GM18505 (cell line): ENCODE data around the gene GOLGA6D.
"Not testable (repeated sequence)": the region's sequence is repeated elsewhere in the genome, so short reads cannot be mapped to it uniquely, and the experiment has no call there.

Source experiments
- ATAC-seq: cut with Tn5 transposase; IDR thresholded peaks from one replicate; pipeline ENCODE4 v1.9.1; 2021; ENCODE audit not compliant: unreplicated experiment
- POLR2A ChIP-seq: IDR thresholded peaks from 4 replicates; pipeline ENCODE4 v1.6.1; 2011; ENCODE audit warnings: borderline replicate concordance; ENCODE audit not compliant: insufficient read depth, insufficient read length; ENCODE audit errors: extremely low read depth

The GOLGA6D gene

DNA sequence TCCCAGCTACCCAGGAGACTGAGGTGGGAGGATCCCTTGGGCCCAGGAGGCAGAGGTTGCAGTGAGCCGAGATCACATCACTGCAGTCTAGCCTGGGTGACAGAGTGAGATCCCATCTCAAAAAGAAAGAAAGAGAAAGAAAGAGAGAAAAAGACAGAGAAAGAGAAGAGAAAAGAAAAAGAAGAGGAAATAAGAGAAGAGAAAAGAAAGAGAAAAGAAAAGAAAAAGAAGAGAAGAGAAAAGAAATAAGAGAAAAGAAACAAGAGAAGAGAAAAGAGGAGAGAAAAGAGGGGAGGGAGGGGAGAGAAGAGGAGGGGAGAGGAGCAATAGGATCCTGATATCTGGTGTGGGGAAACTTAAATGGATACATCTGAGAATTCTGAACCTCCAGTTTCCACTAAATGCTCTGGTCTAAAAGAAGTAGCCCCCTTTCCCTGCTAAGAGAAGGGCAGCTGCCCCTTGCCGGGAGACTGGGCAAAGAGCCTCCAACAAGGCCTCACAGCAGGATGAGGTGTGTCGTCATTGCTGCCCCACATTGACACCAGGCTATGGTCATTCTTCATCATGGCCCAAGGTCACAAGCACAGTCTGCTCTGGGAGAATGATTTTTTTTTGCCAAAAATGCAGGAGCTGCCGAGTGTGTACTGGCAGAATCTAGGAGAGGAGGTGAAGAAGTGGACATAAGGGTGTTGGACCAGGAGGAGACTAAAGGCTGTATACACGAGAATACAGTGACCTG is 32.1 kb downstream of the GOLGA6D start:
- TF ChIP-seq POLR2A, result no peak
- ATAC-seq, result no peak

DNA sequence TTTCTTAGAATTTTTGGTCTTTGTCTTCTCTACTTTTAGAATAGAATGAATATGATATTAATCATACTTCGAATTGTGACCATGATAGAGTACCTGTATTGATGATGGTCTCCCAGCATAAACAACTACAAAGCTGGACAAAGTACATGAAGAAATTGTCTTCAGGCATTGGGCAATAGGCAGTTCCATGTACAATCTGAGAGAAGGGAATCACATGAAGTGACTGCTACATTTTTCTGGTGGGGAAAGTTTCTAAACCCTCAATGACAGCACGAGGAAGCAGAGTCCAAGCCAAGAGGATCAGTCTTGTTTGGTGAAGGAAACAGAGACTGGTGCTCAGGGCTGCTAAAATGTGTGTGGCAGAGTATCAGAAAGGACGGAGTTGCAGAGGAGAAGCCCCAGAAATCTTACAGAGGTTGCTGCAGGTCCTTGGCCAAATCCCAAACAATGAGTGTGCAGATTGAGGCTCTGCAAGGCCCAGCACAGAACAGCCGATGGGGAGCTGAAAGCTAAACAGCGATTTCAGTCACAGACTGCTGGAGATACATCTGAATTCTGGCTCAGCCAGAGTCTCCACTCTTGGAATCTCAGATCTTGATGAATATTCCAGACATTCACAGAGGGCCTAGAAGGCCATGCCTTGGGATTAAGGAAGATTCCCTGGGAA is 36.7 kb downstream of the GOLGA6D start:
- not testable (repeated sequence) for ATAC-seq

DNA sequence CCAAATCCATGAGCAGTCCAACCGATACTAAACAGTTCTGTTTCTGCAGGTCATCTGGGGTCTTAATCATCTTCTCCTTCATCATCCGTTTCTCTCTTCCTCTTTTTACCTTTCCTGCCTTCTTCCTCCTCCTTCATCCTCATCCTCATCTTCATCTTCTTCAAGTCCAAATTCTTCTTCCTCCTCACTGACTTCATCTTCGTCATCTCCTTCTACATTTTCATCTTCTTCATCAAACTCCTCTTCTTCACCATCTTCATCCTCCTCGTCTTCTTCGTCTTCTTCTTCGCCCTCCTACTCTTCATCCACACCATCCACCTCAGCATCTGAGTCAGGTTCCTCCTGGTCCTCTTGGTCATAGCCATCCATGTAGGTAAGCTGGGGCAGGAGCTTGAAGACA is 39.1 kb downstream of the GOLGA6D start:
- no peak for TF ChIP-seq POLR2A
- ATAC-seq, result no peak

DNA sequence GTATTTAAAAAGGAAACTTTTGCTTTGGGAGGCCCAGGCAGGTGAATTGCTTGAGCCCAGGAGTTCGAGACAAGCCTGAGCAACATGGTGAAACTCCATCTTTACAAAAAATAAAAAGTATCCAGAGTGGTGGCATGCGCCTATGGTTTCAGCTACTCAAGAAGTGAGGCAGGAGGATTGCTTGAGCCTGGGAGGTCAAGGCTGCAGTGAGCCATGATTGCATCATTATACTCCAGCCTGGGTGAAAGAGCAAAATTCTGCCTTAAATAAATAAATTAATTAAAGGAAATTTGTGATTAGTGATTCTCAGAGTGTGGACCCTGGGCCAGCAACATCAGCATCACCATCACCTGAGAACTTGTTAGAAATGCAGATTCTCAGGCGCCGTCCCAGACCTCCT is 43.3 kb downstream of the GOLGA6D start:
- no peak for ATAC-seq
- no peak for TF ChIP-seq POLR2A

DNA sequence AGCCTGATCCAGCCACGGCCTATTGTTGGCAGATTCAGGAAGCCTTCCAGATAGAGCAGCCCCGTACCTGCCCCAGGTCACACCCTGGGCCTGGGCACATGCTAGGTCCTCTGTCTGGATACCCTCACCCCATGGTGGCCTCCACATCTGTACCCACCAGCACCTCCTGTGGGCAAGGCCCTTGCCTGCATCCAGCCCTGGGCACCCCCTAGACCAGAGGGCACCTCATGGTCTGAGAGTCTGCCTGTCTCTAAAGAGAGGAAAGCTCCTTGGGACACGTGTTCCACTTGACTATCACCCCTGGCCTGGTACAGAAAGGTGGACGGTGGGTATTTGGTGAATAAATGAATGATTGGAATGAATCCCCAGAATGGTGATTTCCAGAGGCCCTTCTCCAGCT is 44.4 kb downstream of the GOLGA6D start:
- ATAC-seq, result no peak
- no peak for TF ChIP-seq POLR2A

DNA sequence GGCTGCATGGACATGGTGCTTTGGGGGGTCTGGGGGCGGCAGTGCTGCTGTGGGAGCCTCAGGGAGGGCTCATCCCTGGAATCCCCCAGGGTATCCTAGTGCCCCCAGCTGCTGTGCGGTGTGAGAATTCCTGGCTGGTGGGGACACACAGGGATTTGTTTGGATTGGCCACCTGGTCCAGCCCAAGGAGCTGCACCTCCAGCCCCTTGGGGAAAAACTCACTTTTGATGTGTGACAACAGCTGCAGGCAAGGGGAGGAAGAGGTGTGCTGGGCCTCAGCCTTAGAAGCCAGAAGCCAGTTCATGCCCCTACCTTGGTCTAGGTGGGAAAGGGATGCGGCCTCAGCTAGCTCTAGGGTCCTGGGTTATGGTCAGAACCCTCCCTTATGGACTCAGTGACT is 44.9 kb downstream of the GOLGA6D start:
- no peak for ATAC-seq
- TF ChIP-seq POLR2A, result no peak

DNA sequence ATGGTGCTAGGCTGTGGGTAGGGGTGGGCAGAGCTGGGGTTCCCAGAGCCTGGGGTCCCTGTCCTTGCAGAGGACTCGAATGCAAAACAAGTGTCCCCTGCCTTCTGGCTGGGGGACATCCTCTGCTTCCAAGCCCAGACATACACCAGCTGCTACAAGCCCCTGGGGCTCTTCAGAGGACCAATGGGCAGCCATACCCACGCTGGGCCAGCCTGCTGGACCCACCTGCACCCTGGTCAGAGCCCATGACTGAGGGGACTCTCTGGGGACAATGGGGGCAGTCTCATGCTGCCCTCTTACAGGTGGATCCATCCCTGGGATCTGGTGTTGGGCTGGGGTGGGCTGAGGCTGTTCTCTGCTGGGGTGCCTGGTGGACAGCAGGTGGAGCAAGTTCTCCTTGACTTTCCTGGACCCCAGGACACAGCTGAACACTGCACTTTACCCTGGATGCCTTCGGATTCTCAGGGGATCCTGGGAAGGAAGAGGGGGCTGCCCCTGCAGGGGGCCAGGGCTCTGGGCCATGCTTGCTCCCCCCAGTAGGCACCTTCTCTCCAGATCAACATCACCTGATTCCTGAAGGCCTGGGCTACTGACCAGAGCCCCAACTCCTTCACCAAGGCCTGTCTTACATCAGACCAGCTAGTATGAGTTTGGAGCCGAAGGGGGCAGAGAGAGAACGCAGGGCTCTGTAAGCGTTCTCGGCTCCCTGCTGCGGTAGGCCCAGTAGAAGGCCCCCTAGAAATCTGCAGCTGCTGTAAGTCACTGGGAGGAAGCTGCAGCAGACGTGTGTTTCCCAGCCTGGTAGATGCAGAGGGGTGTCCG is 46.1 kb downstream of the GOLGA6D start:
- ATAC-seq, result no peak
- TF ChIP-seq POLR2A, result no peak

DNA sequence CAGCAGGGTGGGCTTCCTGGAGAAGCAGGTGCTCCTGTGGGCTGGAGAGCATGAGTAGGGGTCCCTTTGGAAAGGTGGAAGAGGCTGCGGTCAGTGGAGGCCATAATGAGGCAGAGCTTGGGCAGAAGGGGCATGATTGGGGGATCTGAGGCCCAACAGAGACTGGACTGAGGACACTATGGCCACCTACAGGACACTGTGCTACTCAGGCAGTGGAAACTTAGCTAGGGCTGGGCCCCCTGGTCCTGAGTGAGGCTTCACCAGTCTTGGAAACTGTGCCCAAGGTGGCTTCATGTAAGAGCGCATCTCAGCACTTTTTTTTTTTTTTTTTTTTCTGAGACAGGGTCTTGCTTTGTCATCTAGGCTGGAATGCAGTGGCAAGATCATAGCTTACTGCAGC is 46.9 kb downstream of the GOLGA6D start:
- TF ChIP-seq POLR2A, result no peak
- no peak for ATAC-seq

DNA sequence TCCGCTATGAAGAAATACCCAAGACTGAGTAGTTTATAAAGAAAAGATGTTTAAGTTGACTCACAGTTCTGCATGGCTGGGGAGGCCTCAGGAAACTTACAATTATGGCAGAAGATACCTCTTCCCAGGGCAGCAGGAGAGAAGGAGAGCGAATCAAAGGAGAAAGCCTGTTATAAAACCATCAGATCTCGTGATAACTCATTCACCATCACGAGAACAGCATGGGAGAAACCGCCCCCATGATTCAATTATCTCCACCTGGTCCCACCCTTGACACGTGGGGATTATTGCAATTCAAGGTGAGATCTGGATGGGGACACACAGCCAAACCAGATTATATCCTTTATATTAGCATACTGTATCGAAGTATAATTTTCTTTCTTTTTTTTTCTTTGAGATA is 49.5 kb downstream of the GOLGA6D start:
- not testable (repeated sequence) for ATAC-seq

DNA sequence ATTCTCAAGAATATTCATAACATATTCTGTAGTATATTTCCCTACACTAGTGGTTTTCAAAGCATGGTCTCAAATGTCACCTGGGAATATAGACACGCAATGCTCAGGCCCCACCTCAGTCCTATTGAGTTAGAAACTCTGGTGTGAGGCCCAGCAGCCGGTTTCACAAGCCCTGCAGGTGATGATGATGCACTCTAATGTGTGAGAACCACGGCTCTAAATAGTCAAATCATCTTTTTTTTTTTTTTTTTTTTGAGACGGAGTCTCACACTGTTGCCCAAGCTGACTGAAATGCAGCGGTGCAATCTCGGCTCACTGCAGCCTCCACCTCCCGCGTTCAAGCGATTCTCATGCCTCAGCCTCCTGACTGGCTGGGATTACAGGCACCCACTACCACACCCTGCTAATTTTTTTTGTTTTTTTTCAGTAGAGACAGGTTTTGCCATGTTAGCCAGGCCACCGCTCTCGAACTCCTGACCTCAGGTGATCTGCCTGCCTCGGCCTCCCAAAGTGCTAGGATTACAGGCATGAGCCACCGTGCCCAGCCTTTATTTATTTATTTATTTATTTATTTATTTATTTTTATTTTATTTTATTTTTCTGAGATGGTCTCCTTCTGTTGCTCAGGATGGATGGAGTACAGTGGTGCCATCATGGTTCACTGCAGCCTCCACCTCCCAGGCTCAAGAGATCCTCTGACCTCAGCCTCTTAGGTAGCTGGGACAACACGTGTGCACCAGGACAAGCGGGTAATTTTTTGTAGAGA is 51.2 kb downstream of the GOLGA6D start:
- not testable (repeated sequence) for ATAC-seq

DNA sequence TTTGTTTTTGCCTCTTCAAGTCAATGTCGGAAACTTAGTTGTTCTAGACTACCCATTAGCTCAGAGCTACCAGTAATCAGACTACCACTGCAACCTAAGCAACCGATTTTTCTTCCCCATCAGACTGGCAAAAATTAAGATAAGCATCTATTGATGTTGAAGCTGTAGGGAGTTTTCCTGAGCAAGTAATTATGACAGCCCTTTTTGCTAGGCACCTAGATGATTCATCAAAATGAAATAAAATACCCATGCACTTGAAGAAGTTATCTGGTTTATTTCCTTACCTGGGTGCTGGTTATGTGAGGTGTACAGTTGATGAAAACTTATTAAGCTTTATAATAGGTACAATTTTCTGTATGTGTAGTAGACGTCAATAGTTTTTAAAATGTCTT is 52.7 kb downstream of the GOLGA6D start:
- no peak for ATAC-seq
- TF ChIP-seq POLR2A, result no peak

DNA sequence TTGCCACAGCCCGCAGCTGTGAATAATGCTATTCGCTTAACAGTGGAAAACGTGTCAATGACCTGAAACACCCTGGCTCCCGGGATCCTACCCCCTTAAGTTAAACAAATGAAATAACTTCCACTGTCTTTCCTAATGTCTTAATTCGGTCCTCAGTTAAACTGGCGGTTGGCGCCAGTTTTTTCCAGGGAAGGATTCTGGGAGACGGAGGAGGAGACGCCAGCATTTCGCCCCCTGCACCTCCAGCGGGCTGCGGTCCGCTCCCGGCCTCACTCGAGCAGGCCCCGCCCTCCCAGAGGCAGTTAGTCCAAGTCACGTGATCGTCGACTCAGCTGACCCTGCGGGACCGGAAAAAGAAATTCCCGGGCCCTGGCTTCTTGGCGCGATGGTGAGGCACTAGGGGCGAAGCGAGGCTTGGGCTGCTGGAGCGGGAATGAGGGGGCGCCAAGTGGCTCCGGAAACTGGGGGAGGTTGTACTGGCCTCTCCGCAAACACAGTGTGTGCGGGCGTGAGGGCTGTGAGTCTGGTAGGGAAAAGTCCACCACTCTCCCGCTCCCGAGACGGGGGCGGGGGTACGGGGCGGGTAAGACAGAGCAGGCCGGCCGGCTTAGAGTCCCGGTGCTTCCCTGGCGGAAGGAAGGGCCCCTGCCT is 53.2 kb downstream of the GOLGA6D start, which contains the start of gene COMMD4:
COMMD4 (plus strand) TSS at position 359 of the 651 bp plus-strand sequence; CDS start at position 386, 27 bp downstream.
- TF ChIP-seq POLR2A, result peak; percentile 56
- ATAC-seq, result no peak

DNA sequence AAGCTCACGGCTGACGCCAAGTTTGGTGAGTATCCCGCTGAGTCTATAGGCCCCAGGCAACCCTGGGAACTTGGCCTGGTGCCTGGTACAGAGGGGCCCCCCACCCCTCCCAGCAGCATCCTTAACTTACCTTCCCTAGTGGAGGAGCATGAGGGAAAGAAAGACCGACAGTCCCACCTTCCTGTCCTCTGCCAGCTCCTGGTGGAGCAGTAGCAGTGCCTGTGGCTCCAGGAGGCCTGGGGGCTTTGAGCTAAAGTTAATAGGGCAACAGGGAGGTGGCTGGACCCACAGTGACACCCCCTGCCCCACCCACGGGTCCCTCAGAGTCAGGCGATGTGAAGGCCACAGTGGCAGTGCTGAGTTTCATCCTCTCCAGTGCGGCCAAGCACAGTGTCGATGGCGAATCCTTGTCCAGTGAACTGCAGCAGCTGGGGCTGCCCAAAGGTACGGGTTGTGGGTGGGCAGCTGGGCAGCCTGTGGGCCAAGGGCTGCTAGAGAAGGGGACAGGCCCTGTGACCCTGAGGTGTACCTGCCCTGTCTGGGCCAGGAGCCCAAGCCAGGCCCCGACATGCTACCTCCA is 56.1 kb downstream of the GOLGA6D start:
- no peak for ATAC-seq
- TF ChIP-seq POLR2A, result no peak
